ENCODE data around the gene CEP104.

GRCh38 chr1:3905953-3906671 is 49.1 kb upstream of the CEP104 start:
- TF ChIP-seq CTCF (IDR thresholded peaks at IDR 0.05; ENCODE audit: insufficient read depth, low read length): no peak
- no peak for TF ChIP-seq POLR2AphosphoS5 (IDR thresholded peaks at IDR 0.05; ENCODE audit: low read depth)
- TF ChIP-seq SPI1 (IDR thresholded peaks at IDR 0.05; ENCODE audit: borderline replicate concordance, low read depth): no peak
- TF ChIP-seq REST (IDR thresholded peaks at IDR 0.05; ENCODE audit: insufficient replicate concordance, low read depth): no peak

All from HL-60 (cell line).